Mesothelial cell of epicardium (in vitro differentiated cells): ENCODE results near the gene RTN4. TPM values are rescaled to one million over a fixed set of nuclear protein-coding genes. Genes with fewer than 3 reads are reported as not detected.

Experiments
- DNase-seq, 2 experiments: peaks; one replicate each; pipeline ENCODE4 v3.0.0; 2021; ENCODE audit warnings: low spot score in 2 of 2; ENCODE audit not compliant: unreplicated experiment in 2 of 2
- H3K27ac Mint-ChIP-seq: 2 replicates; pipeline ENCODE4 v1.8.0; 2021; ENCODE audit warnings: mixed read lengths
- H3K27me3 Mint-ChIP-seq: 2 replicates; pipeline ENCODE4 v1.8.0; 2021; ENCODE audit warnings: low read depth, mixed read lengths
- H3K36me3 Mint-ChIP-seq: 2 replicates; pipeline ENCODE4 v1.8.0; 2021; ENCODE audit warnings: mixed read lengths
- H3K4me1 Mint-ChIP-seq: 2 replicates; pipeline ENCODE4 v1.8.0; 2021; ENCODE audit warnings: mixed read lengths
- H3K4me3 Mint-ChIP-seq: 2 replicates; pipeline ENCODE4 v1.8.0; 2021; ENCODE audit warnings: mild to moderate bottlenecking, moderate library complexity, mixed read lengths
- H3K9me3 Mint-ChIP-seq: 2 replicates; pipeline ENCODE4 v1.8.0; 2021; ENCODE audit warnings: mixed read lengths
- CTCF ChIP-seq: fragments of 200-600 bp; sonication (generic); IDR thresholded peaks from one replicate; pipeline ENCODE4 v1.5.0; 2021; ENCODE audit warnings: antibody characterized with exemption; ENCODE audit not compliant: unreplicated experiment
- total RNA-seq: library from RNA; stranded (reverse); gene quantifications from 3 replicates; pipeline ENCODE4 v1.2.1, GENCODE V29; 2021

Gene RTN4
- total RNA-seq, 1 donor from 2014 or later, result 178 TPM

GRCh38 chr2:55009277-55010060 is 40.8 kb downstream of the RTN4 start:
- no peaks in the 10 kb centered on the region for H3K9me3 Mint-ChIP-seq
- peaks cover 70% of the 10 kb centered on the region for H3K4me1 Mint-ChIP-seq
- peak overlapping the region; percentile 73 for H3K27ac Mint-ChIP-seq
- H3K4me3 Mint-ChIP-seq, result peak overlapping the region; percentile 52
- H3K36me3 Mint-ChIP-seq, result no peaks in the 10 kb centered on the region
- DNase-seq, result no peak
- H3K27me3 Mint-ChIP-seq, result no peaks in the 10 kb centered on the region
- no peak for TF ChIP-seq CTCF

GRCh38 chr2:55006306-55006705 is 43.9 kb downstream of the RTN4 start:
- H3K27me3 Mint-ChIP-seq, result no peaks in the 10 kb centered on the region
- TF ChIP-seq CTCF, result no peak
- no peaks in the 10 kb centered on the region for H3K9me3 Mint-ChIP-seq
- no peaks in the 10 kb centered on the region for H3K36me3 Mint-ChIP-seq
- H3K4me3 Mint-ChIP-seq, result no peak overlapping the region
- no peak for DNase-seq
- H3K27ac Mint-ChIP-seq, result peak overlapping the region; percentile 78
- peaks cover 48% of the 10 kb centered on the region for H3K4me1 Mint-ChIP-seq

- TF ChIP-seq CTCF, result no peak
- peaks cover 48% of the 10 kb centered on the region for H3K4me1 Mint-ChIP-seq
- H3K4me3 Mint-ChIP-seq, result no peak overlapping the region
- H3K36me3 Mint-ChIP-seq, result no peaks in the 10 kb centered on the region
- DNase-seq, result no peak
- no peak overlapping the region for H3K27ac Mint-ChIP-seq
- no peaks in the 10 kb centered on the region for H3K9me3 Mint-ChIP-seq
- no peaks in the 10 kb centered on the region for H3K27me3 Mint-ChIP-seq
Measured at GRCh38 chr2:55003706-55004639, 46.3 kb downstream of the RTN4 start.

- DNase-seq, result no peak
- no peak for TF ChIP-seq CTCF
- Mint-ChIP-seq H3K9me3 (no peaks in the 10 kb centered on the region), H3K27ac (peak overlapping the region; percentile 1), H3K36me3 (no peaks in the 10 kb centered on the region), H3K4me3 (no peak overlapping the region), H3K27me3 (no peaks in the 10 kb centered on the region), H3K4me1 (peaks cover 39% of the 10 kb centered on the region)
Measured at GRCh38 chr2:55001716-55002115, 48.5 kb downstream of the RTN4 start.

- H3K36me3 Mint-ChIP-seq, result peaks cover 4% of the 10 kb centered on the region
- H3K9me3 Mint-ChIP-seq, result no peaks in the 10 kb centered on the region
- no peaks in the 10 kb centered on the region for H3K27me3 Mint-ChIP-seq
- H3K27ac Mint-ChIP-seq, result peak overlapping the region; percentile 15
- H3K4me3 Mint-ChIP-seq, result no peak overlapping the region
- peaks cover 31% of the 10 kb centered on the region for H3K4me1 Mint-ChIP-seq
- TF ChIP-seq CTCF, result no peak
- DNase-seq, result no peak
Measured at GRCh38 chr2:55000341-55000740, 49.9 kb downstream of the RTN4 start.
